Limb (tissue), 2 donors: Measurements from ENCODE around the gene ULK4.
"Not testable (repeated sequence)": the region's sequence is repeated elsewhere in the genome, so short reads cannot be mapped to it uniquely, and the experiment has no call there.

Experiments used
- DNase-seq, 2 donors: peaks; one replicate each; pipeline ENCODE4 v3.0.0-alpha.2; 2016; ENCODE audit errors: extremely low spot score in 2 of 2

The ULK4 gene

DNA sequence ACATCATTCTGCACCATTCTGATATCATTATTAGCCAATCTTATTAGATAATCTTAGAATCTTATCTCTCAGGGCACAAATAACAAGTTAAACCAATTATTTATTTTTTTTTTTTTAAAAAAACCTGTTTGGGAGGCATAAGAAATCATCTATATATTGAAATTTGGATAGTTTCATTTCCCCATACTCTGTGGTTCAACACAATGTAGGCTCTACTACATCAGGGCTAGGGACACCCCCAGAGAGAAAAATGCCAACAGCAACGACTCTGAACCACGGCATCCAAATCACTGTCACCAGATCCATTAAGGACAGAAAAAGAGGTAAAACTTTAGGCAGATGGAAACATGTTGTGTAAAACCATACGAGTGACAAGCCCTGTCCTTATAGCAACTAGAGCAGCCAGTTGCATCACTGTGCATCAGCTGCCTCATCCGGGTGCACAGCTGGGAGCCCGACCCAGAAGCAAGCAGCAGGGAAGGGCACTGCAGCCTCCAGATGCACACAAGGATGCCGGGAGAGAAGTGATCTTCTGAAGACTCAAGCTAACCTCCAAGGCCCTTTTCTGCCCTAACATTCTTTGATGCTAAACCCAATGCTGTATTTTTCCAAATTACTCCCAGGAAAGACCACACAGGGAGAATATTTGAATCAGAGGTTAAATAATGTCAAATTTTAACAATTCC is 381.5 kb downstream of the ULK4 start:
- no peak for DNase-seq

DNA sequence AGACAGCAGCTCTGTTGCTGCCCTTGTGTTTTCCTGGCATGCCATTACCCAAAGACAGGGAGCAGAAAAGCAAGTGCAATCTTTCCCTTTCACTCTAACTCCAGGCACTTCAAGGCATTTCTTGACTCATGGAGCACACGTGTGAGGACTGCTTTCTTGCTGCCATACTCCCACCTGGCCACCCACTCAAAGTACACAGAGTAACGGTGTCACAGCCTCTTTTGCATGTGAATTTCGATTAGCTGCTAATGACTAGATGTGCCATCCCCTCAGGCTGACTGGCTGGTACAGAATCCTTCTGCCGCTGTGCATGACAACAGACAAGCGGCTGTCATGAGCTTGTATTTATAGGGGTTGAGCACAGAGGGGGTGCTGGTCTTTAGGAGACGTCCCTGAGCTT is 382.0 kb downstream of the ULK4 start:
- DNase-seq: no peak

DNA sequence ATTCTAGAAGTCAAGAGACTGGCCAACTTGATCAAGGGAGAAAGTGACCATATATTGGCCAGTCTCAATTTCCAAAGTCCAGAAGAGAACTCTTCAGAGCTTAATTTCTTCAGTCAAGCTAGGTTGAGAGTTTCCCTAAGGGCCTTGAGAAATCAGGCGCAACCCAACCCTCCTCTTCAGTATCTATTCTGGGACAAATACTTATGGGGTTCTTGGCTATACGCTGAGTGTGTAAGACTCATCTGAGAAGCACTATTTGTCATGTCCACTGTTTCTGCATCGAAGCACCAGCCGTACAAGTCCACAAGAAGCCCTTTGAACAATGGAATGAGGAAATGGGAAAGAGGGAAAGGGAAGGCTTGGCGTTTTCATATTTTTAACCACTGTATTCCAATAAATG is 383.1 kb downstream of the ULK4 start:
- no peak for DNase-seq

DNA sequence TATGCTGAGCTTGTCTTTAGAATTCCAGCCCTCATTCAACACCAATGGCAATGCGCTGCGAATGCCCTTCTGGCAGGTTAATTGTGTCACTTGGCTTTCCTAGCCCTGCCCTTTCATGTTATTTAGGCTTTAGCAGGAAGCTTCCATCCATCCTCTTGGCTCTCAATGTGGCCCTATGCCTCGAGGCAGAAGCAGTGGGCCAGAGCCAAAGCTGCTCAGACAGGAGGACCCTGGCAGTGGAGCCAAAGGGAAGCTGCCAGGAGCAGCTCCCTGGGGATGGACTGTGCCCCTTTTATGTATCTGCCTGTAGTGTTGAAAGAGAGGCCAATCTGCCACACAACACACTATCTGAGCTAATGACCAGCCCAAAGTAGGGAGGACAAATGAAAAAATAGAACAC is 386.2 kb downstream of the ULK4 start:
- DNase-seq: no peak

DNA sequence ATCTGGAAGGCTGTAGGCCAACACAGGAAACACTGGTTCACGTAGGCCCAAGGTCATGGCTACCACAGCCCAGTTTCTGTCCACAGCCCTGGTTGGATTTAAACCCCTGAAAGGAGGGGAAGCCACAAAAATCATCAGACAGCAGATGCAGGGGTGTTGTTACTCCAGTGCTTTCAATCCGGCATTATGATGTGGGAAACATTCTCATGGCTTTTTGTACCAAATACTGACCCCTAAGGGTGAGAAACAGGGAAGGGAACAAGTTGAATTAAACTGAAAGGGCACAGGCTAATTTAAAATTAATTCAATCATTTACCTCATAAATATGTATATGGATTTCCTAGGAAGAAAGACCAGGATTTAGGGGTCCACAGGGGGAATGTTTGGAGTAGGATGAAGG is 387.0 kb downstream of the ULK4 start:
- no peak for DNase-seq

DNA sequence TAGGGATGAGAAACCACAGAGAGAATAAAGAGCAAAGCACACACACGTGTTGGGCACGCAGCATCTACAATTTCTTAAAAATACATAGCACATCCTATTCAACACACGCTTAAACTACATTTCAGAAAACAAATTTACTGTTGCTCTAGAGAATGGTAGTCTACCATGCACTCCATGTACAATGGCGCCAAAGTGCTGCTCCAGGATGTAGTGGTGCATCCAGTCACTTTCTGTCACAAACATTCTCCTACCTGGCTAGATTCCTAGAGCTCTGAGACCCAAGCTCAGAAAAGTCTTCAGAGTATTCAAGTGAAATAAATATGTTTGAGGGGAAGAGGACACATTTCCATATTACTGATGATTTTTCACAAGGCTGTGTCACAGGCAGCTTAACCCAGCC is 388.3 kb downstream of the ULK4 start:
- DNase-seq: no peak

DNA sequence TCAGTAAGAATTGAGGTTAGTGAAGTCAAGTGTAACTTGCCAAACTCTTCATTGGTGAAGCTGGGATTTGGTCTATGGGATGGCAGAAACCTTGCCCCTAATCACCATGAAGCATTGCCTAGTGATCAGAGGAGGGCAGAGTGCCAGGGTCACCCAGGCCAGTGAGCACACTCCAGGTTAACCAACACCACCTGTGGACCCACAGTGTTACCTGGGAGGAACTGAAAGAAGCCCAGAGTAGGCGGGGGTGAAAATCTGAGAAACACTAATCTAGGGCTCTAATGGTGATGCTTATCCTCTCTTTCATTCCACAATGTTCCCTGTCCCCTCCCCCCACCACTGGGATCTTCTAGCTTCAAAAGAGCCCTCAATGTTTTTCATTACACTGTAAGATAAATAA is 389.8 kb downstream of the ULK4 start:
- DNase-seq: no peak

DNA sequence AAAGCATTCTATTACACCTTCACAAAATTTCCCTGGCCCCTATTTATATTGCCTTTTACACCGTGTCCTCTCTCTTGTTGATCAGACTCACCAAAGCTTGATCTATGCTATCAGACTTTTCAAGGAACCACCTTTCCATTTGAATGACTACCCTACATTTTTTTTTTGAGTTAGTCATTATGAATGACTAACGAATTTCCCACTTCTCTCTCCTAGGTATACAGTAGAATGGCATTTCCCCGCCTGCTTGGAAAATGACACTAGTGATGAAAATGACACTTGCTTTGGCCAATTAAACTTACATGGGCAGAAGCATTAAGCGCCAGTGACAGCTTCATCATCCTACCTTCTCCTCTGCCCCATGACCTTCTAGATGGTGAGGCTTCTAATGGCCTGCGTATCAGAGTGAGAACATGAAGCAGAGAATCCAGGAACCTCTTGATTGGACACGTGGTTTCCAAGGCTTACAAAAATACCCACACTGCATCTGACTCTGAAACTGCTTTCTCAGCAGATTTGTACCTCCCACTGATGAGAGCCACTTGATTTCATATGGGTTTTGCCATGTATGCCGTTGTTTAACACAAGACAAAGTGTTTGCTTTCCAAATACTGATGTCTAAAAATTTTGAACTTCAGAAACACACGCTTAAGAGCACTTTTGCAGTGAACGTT is 392.1 kb downstream of the ULK4 start:
- DNase-seq: no peak

DNA sequence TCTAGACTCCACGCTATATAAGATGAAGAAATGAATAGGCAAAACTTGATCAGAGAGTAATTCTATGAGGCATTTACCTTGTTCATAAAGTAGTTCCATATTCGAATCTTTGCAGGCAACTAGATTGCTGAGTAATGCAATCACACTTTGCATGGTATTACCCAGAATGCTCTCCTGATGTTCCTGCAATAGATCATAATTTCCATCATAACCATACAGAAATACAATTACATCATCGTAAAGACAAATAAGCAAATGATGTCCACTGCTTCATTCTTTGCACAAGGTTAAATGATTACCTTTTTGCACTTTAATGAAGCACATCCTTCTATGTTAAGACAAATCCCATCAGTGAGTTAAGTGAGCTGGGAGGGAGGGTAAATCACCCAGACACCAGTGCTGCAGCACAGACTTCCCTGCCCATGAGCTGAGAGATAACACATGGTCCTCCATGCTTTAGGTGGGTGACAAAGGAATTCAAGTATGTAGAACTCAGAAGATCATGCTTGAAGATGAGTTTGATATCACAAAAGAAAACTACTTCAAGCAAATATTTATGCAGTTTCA is 395.9 kb downstream of the ULK4 start:
- no peak for DNase-seq

DNA sequence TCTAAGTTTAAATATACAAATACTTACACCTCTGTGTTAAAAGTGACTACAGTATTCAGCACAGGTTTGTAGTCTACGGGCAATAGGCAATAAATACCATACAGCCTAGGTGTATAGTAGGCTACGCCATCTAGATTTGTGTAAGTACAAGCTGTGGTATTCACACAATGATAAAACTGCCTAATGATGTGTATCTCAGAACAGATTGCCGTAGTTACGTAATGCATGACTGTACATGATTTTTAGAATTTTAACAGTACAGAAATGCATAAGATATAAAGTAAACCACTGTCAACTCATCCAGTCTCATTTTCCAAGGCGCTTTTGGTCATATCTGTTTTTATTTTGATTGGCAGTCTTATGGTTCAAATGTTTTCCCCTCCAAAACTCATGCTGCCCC is 396.9 kb downstream of the ULK4 start:
- DNase-seq: no peak

DNA sequence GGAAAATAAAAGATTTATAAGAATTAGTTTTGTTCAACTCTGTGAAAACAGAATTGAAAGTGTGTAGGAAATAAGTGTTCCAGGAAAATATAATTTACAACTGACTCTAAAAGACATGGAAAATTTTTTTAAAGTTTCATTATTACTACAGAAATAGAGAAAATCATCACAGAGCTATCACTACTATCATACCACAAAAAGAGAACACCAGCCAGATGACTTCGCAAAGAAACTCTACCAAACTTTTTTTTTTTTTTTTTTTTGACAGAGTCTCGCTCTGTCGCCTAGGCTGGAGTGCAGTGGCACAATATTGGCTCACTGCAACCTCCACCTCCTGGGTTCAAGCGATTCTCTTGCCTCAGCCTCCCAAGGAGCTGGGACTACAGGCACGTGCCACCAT is 405.7 kb downstream of the ULK4 start:
- DNase-seq: not testable (repeated sequence)

DNA sequence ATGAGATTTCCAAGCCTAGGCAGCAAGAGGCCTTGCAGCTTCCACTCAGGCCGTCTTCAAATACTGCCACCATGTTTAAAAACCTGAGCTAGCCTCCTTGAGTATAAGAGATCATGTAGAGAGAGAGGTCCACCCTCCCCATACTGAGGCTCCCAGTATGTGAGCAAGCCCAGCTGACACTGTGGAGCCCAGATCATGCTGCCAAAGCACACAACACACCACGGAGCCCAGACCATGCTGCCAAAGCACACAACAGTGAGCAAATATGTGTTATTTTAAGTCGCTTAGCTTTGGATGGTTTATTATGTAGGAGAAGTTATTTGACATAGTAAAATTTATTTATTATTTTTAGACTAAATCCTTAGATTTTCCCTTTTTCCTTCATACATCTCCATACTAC is 428.9 kb downstream of the ULK4 start:
- DNase-seq: no peak

DNA sequence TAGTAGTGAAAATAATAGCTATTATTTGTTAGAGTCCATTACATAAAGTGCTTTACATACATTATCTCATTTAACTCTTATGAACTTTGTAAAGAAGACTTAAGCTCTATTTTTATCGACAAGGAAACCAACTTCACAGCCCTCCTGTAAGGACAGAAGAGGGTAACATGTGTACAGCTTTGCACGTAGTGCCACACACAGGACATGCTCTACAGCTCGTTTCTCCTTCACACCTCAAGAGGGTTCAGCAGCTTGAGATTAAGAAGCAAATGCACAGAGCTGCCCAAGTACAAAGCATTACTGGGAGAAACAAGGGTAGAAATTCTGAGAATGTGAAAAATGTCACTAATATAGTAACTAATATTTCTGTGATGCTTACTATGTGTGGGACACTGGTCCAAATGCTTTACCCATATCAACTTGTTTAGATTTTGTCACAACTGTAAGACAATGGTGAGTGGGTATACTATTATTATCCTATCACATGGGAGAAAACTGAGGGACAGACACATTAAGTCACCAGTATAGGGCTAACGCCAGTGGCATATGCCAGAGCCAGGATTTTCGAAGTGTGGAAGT is 434.8 kb downstream of the ULK4 start:
- no peak for DNase-seq

DNA sequence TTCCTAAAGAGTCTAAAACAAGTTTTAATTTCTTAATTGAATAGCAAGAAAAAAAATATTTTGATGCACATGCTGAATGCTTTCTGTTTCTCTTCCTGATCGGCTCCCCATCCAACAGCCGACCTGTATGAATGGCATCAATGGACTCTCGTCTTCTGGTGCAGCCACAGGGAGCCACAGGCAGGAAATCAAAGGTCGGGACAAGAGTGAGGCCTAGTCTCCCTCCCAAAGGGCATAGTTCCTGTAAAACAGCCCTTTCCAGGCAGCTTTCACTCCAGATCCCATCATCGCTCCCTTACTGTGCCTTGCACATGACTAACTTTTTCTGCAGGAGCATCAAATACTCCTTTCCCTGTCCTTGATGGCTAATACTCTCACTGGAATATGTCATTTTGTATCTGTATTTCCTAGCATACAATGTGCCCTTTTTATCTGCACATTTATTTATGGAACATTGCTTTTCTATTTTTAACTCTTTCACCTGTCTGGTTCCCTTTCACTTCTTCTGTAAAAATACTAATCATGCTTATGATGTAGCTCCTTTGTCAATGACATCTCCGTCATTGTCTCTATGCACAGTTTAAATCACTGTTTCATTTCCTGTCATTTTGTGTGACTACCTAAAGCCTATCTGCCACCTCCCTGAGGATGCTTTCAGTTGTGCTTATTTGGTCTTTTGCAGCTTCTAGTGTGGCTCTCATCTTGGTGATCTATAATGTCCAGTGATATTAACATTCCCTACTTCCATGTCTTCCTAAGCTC is 436.4 kb downstream of the ULK4 start:
- DNase-seq: no peak

DNA sequence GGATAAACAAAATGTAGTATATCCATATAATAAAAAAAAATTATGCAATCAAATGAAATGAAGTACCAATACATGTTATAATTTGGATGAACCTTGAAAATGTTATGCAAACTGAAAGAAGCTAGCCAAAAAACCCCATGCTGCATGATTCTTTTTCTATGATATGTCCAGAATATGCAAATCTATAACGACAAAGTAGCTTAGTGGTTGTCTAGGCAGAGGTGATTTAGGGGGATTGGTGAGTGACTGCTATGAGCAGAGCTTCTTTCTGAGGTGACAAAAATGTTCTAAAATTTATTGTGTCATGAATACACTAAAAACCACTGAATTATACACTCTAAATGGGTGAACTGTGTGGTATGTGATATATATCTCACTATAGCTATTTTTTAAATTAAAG is 438.0 kb downstream of the ULK4 start:
- no peak for DNase-seq

DNA sequence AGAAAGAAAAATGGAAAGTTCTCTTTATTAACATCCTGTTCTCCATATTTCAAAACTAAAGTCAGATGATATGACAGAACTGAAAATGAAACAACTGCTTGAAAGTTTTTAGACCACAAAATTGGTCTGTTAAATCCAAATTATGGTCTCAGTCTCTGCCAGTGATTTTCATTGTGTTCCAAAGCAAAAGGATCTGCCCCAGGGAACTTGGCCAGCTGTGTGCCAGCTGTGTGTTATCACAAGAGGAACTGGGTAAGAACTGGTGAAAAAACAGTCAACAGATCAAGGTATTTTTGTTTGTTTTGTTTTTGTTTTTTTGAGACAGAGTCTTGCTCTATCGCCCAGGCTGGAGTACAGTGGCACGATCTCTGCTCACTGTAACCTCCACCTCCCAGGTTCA is 439.3 kb downstream of the ULK4 start:
- DNase-seq: no peak

DNA sequence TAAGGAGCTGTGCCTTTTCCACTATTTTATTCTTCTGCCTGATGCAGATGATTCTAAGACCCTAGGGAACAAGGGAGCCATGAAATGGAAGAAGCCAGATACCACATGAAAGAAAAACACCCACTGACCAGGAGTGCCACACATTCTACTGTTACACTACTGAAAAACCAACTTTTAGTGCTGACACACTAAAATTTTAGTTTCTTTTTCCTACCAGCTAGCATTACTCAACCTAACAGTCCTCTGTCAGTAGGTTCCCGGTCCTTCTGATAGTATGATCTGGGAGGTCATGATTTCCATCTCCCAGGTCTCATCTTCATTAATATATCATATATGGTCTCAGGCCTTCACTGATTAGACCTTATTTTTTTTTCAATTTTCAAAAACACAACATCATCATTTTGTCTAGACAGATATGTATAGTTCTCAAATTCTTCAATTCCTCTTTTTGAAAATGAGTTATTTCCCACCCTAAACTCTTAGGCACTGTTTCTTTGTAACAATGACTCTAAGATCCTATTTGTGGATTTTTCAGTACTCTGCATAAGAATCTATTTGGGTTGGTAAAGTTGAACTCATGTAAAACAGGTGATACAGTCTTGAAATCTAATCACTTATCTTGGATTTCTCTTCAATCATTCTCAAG is 440.8 kb downstream of the ULK4 start:
- DNase-seq: no peak

DNA sequence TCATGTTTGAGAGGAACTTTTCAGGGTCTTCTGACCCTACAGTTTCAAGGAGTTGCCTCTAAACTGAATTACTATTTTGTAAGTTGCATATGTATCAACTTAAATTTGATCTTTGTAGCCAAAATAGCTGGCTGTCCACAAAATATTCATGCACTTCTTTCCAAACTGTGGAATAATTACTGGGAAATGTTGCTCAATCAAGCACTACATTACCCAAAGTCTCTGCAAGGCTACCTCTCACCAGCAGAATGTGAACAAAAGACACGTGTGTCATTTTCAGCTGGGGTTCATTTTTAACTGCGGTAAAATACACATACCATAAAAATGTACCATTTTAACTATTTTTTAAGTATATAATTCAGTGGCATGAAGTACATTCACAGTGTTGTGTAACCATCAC is 442.2 kb downstream of the ULK4 start:
- no peak for DNase-seq

DNA sequence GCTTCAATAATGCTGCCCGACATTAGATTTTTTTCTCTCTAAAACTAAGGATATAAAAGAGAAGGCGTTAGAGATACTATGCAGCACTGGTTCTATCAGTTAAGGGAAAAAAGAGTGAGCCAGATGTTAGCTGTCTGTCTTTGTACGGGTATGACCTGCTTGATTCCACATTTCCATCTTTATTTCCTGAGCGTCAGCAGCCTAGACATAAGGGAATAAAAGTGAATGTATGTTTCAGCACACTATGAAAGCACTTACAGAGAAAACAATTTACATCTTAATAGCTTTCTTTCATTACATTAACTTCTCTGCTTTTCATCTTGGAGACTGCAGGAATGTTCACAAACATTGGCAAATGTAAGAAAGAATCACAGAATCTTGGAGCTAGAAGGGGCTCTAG is 443.3 kb downstream of the ULK4 start:
- DNase-seq: no peak

DNA sequence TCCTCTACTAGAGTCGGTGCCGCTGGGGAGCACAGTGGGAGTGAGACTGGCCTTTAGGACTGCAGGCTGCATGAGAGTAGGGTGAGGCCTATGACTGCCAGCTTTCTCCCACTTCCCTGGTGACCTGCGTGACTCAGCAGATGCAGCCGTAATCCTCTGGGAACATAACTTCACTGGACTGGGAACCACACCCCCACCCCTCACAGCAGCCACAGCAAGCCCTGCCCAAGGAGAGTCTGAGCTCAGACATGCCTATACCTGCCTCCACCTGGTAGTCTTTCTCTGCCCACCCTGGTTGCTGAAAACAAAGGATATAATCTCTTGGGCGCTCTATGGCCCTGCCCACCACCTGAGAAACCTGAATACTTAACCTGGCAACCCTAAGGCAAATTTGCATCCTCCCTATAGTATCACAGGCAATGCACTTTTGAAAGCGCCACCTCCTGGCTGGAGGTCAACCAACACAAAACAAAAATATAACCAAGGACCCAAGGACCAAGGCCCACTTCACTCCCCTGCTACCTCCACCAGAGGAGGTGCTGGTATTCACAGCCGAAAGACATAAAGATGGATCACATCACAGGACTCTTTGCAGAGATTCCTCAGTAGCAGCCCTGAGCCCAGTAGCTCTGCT is 453.7 kb downstream of the ULK4 start:
- no peak for DNase-seq
